EL (cell line): ENCODE results near the gene IRX3.
A peak's percentile ranks its signal among the peaks of the same experiment; 100 is the strongest.

Experiments used
- DNase-seq: peaks from one replicate; pipeline ENCODE4 v3.0.0-alpha.2; 2016

Gene IRX3

DNA sequence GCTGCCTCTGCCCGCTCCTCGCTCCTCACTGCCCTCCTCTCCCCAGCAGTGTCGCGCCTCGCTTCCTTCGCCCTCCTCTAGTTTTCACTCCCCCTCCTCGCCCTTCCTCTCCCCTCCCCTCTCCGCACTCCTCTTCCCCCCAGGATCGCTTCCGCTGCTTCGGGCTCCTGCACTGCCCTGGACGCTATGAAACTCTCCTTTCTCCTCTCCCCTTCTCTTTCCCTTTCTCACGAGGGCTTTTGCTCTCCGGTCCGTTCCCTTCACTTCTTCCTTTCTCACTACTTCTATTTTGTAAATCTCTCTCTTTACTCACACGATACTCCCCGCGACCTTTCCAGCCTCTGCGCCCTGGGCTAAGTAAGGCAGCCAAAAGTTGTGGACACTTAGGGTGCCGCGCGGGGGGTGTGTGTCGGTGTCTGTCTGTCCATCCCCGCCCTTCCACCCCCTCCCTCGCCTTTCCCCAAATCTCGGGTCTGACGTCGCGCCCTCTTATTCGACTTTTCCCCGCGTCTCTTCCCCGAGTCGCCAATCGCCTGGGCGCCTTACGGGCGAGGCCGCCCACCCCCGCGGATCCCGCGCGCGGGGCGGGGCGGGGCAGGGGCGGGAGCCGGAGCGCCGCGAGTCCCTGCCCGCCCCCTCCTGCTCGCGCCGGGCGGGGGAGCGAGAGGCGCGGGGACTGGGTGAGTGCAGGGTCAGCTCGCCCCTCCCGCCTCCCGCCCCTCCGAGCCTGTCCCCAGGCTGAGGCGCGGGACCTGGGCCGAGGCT, at the start of gene IRX3:
IRX3 (minus strand) TSS at position 422 of the 765 bp plus-strand sequence. CDS start 737 bp downstream, outside the sequence.
- peak; percentile 97 for DNase-seq

DNA sequence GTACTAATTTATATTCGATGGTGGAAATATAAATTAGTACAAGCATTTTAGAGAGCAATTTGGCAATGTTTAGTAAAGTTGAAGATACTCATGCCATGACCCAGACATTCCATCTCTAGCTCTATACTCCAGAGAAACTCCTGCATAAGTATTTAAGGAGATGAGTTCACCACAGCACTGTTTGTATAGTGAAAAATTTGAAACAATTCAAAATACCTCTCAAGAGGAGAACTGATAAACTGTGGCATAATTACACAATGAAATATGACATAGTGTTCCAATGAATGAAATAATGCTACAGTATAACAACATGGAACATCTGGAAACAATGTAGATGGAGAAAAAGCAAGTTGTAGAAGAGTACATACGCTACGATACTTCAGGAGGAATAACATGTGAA, 48.6 kb upstream of the IRX3 start:
- DNase-seq, result no peak

DNA sequence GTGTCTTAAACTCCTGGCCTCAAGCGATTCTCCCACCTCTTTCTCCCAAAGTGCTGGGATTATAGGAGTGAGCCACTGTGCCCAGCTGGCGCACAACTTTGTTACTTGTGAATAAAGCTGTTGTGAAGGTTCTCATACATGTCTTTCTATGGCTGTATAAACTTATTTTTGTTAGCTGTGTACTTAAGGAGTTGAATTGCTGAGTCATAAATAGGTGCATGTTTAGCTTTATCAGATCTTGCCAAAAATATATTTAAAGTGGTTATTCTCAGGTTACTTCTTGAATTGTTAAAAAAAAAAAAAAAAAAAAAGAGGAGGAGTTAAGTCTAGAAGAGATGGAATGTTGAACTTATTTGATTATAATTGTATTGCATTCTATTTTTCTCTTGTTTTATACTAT, 47.6 kb upstream of the IRX3 start:
- DNase-seq, result no peak

DNA sequence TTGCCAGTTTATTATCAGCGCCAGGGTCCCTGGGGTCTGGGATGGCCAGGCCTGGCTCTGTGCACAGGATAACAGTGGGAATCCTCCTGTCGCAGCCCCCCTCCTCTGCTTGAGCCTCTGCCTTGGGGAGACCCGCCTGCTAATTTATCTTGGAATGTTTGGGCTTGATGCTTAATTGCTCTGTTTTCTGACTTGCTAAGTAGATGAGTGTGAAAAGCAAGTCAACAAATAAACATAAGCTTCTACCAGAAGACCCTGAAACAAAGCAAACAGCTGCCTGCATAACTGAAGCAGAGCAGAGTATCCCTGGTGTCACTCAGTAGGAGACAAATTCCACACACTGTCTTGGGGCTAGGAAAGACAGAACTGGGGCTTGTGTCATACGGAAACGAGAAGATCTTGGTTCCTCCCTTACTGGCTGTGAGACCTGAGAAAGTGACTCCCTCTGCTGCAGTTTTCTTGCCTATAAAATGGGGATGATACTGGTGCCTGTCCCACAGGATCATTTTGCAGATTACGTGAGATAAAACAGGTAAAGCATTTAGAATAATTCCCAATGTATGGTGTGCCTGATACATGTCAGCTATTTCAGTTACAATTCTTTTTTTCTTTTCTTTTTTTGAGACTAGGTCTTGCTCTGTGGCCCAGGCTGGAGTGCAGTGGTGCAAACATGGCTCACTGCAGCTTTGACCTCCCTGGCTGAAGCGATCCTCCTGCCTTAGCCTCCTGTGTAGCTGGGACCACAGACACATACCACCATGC, 44.8 kb upstream of the IRX3 start:
- no peak for DNase-seq

DNA sequence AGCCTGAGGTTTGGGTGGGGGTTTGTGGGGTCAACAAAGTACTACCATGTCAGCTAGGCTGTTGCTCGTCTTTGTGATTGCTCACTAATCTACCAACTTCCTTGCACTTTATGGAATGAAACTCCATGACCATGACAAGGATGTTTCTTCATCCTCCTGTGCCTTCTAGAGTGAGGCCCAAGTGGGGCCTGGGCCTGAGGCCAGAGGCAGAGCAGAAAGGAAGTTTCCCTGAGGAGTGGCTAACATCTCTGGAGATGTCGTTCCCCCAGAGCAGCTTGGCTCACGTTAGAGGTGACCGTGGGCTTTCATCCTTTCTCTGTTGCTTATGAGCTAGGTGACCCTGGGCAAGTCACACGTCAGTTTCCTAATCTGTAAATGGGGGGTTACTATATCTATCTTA, 41.0 kb upstream of the IRX3 start:
- no peak for DNase-seq

DNA sequence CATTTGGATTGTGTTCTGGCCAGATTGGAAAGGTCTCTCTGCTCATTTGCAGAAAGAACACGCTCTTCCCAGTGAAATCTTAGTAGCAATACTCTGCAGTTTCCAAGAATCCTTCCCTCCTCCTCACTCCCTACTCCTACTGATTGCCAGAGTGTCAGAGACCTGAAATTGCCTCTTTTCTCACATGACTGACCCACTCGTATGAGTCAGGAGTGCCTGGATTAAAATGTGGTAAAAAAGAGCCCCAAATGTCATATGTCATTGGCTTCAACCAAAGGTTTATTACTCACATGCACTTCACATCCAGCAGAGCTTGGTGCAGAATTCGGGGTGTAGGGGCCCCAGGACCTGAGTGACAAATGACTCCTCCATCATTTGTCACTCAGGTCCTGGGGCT, 39.7 kb upstream of the IRX3 start:
- DNase-seq, result peak; percentile 32

DNA sequence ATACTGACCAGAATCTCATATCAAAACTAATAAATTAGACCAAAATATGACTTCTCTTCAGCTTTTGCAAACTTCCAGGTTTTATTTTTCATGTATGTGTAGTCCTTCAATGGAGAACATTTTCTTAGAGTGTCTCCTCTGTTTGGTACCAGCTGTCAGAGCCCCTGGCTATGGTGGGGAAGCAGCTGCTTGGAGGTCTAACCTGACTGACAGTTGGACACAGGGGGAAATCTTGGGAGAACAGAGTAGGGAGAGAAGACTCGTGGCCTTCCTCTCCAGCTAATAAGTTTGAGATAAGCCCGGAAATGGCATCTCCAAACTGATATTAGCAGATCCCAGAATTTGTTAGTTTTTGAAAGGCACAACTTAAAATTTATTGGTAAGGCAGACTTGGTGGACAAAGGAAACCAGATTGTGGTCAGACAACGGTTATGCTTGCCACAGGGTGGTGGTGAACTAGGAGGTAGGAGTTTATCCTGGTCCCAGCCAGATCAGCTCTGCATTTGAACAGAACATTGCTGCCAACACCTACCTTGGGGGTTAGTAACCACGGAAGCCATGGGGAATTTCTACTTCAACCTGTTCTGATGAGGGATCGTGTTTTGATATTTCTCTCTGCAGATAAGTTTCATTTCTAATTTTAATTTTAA, 39.2 kb upstream of the IRX3 start:
- no peak for DNase-seq

DNA sequence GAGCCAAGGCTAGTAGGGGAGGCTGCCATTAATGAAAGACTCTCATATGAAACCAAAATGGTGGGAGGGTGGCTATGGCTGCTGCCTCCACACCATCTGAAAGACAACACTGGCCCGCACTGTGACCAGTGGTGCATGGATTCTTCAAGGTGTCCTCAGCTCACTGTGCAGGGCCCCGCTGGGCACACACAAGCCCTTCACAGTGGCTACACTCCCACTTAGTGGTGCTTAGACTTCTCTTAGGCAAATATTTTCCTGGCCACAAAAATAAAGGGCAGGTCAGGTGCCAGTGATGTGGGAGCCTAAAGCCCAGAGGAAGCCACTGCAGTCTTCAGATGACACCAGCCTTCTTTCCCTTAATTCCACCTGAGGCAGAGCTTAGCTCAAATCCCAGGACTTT, 38.1 kb upstream of the IRX3 start:
- no peak for DNase-seq

DNA sequence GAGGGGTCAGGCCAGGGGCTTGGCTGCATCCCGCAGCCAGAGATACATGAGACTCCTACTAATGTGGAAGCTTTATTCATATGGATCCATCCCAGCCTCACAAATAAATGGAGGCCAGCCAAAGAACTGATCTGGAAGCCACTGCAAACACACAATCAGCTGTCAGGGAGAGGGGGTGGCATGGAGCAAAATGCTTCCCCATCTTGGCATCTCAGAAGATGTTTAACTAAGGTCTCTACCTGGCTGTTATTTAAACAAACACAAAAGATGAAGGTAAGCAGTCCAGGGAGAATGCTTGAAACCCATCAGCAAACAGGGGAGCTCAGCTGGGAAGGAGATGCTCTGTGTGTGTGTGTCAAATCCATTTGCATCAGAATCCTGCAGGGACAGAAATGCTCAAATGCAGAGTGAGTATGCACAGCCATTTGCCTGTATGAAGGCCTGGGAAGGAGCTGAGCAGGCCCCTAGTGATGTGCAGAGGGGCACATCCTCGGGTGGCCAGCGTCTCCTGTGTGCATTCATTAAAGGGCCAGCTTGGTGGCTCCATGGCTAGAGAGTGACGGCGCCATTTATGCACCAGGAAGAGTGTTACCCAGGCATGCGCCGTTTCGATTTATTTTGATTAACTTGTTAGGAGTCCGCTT, 34.2 kb upstream of the IRX3 start:
- DNase-seq, result no peak

DNA sequence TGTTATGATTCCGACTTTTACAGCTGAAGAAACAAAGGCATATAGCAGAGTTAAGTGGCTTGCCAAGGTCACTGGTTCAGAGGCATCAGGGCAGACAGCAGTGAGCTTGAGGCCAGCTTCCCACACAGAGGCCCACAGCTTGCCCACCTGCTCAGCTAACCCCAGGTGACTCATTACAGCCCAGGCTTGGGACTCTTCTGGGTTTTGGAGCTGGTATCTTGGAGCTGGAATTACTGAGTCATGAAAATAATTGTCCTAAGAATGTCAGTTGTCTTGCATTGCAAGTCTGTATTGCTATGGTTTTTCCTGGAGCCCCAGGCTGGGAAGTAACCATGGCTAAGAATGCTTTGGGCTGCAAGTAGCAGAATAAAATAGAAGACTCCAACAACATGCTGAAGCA, 32.4 kb upstream of the IRX3 start:
- DNase-seq, result peak; percentile 14

DNA sequence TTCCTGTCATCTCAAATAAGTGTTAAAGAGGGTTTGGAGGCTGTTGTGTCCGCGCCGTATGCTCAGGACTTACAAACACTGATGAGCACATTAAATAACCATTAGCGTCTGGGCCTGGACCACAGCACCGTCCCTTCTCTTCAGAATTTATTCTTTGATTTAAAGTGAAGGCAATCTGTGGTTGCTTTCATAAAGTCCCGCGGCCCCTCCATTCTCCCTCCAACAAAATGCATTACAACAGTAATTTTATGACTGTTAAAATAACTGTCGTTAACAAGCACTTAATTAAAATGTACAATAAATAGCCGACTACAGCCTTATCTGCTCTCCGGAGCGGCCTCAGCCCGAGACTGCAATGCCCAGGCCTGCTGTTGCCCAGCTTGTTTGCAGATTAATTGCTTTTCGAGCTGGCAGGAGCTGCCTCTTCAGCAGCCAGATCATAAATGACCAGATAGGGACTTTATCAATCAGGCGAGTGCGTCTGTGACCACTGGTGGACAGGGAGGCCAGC, 30.6 kb upstream of the IRX3 start:
- no peak for DNase-seq

DNA sequence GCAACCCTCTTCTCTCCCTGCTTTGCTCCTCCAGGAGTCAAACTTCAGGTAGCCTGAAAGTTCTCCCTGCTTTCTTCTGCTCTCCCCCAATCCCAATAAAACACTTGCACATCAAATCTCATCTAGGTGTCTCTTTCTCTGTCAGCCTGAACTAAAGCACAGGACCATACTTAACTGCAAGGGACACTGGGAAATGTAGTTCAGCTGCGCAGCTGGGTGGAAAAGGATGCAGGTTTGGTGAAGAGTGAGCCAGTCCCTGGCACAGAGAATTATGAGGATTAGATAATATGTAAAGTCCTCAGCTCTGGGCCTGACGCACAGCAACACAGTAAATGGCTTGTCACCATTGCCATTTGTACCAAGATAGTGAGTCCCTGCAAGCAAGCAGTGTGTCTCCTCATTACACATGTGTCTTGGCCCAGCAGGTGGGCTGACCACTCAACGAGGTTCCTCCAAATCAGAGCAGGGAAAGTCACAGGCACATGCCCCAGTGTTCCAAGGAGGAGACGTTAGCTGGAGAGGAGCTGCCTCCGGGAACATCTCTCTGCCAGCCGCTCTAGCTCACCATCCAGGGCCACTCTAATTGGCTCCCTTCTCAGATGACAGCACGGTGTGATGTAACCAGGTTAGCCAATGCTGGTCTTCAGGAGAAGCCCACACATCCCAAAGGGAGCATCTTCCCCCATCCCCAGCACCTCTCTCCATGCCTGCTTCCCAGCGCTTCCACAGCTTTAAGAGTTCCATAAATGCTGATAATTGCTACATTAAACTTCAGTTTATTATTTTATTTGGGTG, 29.7 kb upstream of the IRX3 start:
- DNase-seq, result no peak

DNA sequence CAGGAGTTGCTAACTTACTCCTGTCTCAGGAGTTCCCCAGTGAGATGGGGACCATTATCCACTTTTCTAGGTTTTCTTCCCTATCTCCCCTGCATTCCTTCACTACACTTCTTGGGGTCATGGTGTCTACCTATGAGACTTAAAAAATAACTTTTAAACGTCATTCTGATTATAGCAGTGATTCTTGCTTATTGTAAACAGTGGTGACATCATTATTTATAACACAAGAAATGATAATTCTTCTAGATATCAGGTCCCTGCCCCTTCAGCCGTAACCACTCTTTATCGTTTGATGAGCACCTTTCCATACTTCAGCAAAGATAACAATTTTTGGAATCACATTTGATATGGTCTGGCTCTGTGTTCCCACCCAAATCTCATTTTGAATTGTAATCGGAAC, 27.2 kb upstream of the IRX3 start:
- DNase-seq, result no peak

DNA sequence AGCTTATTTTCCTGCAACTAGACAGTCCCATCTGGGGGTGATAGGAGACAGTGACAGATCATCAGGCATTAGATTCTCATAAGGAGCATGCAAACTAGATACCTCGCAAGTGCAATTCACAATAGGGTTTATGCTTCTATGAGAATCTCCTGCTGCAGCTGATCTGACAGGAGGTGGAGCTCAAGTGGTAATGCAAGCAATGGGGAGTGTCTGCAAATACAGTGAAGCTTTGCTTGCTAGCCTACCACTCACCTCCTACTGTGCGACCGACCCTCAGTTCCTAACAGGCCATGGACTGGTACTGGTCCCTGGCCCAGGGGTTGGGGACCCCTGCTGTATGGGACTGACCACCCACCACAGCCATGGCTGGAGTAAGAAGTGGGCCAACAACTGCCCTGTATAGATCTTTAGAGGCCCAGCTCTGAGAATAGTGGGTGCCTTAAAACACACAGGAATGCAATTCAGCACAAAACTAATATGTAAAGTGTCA, 26.0 kb upstream of the IRX3 start:
- DNase-seq, result no peak

DNA sequence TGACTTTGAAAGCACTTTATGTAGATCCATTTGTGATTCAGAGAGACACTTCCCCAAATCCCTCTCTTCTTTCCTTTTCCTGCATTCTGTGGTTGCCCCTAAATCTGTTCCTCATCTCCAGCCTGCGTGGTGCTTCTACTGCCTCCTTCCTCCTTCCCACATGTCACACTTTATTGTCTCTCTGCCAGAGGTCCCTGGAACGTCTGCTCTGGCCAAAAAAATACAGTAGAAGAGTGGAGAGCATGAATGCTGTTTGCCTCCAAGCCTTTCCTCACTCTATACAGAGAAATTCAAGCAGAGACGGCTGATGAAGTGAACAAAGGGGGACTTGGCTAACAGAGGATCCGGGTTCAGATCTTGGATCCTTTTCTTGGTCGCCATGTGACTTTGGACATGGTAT, 22.8 kb upstream of the IRX3 start:
- no peak for DNase-seq

DNA sequence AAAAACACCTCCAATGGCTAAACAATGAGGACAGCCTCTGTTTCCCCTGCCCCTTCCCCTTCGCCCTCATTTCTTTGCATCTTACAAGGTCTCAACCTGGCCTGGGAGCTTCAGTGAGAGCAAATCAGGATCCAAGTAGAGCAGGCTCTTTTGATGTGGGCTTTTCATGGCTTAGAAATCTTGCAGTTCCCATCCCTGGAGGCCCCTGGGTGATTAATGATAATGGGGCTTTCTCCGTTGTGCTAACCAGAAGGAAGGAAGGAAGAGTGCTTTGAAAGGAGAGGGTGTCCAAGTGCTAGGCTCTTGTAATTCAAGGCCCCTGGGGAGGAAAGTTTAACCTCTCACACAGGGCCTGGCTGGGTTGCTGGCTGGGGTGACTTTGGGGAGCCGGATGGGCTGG, 18.5 kb upstream of the IRX3 start:
- no peak for DNase-seq

DNA sequence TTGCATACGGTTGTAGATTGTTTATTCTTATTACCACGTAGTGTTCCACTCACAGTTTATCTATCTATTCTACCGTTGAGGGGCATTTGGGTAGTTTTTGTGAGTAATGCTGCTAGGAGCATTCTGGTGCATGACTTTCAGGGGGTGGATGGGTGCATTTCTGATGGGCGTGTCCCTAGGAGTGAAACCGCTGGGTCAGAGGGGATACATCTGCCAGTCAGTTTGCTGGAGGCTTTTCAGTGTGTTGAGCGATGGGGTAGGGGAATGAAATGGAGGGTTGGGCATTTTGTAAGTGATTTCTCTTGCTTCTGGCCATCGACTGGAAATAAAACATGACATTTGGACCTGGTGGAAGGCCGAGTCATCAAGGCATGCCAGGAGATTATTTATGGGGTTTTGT, 17.0 kb upstream of the IRX3 start:
- DNase-seq, result no peak

DNA sequence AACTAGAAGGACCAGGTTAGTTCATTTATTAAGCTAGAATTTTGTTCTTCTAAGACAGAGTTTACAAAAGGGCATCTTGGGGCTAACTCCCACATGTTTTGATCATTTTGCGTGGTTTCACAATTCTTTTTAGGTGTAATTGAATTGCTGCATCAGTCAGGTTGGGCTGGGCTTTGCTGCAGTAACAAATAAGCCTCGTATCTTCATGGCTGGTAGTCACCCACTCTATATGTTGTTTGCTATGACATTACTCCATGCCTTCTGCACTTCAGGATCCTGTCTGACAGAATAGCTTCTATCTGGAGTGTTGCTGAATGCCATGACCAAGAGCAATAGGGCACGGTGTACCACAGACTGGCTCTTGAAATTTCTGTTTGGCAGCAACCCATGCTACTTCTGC, 10.6 kb upstream of the IRX3 start:
- DNase-seq, result no peak

DNA sequence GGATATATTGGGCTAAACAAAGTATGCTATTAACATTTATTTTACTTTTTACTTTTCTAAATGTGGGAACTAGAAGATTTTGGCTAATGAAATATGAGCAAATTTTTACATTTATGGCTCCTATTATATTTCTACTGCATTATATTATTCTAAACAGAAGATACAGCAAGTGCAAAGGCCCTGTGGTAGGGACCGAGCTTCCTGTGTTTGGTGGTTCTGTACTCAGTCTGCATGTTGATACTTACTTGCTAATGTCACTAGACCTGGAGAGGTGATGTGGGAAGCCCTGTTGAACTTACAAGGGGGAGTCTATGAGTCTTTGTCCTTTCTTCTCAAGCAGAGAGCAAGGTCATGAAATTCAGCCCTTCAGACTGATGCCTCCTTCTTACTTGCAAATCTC, 10.0 kb upstream of the IRX3 start:
- no peak for DNase-seq

DNA sequence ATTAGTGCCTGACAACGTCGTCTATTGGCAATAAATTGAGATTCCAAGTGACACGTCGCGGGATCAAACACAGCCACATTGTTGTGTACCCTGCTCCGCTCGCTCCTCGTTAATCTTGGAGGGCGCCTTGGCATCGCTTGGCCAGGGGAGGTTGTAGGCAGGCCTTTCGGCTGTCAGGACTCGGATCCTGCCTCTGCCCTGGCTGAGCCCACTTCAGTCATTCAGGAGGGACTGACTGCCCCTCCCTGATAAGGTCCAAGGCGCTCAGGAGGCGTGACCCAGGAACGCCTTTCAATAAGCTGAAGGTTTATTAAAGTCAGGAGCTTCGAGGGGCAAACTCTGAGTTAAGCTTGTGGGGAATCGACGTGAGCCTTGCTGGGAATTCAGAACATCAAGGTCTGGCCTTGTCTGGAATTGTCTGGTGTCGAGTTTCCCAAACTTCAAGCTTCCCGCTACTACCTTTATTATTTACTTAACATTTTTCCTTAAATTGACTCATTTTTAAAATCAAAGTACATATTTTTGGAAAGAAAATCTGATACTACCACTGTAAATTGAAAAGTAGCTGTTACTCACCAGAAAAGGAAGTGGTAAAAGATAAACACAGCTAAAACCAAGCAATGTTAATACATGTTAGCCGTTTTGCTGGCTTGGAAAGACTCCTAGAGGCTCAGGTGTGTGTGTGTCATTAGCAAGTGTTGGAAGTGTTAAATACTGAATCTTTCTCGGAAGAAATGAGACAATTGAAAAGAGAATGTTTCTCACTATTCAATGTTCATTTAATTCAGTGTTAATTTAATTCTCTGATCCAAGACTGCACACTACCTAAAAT, 5.3 kb upstream of the IRX3 start:
- DNase-seq, result no peak
